GM12864 (cell line): Measurements from ENCODE around the gene SYMPK.

Source experiments
- DNase-seq: peaks from one replicate; pipeline ENCODE4 v3.0.0-alpha.2; 2011; ENCODE audit warnings: low read depth
- H3K4me3 ChIP-seq: 2 replicates; pipeline ENCODE4 v1.5.1; 2011; ENCODE audit warnings: mild to moderate bottlenecking, low read depth, low read length, control low read depth
- TF ChIP-seq, protein P1 (sequence below): IDR thresholded peaks from 2 replicates; pipeline ENCODE4 v1.5.1; 2011; ENCODE audit warnings: low read depth, mild to moderate bottlenecking, moderate library complexity, low read length, control low read depth, inconsistent platforms; ENCODE audit errors: missing control alignments

Gene SYMPK

DNA sequence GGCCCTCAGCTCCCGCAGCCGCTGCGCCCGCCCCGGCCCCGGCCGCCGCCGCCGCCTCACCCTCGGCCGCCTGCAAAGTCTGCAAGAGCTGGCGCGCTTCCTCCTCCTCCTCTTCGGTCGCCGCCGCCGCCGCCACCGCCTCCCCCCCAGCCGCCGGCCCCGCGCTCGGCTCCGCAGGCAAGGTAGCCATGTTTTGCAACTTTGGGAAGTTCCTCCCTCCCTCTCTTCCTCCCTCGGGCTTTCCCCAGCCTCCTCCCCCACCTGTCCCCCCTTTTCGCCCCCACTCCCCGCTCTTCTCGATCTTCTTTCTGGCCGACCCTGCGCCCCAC is 94.3 kb downstream of the SYMPK start:
- TF ChIP-seq, protein P1, sequence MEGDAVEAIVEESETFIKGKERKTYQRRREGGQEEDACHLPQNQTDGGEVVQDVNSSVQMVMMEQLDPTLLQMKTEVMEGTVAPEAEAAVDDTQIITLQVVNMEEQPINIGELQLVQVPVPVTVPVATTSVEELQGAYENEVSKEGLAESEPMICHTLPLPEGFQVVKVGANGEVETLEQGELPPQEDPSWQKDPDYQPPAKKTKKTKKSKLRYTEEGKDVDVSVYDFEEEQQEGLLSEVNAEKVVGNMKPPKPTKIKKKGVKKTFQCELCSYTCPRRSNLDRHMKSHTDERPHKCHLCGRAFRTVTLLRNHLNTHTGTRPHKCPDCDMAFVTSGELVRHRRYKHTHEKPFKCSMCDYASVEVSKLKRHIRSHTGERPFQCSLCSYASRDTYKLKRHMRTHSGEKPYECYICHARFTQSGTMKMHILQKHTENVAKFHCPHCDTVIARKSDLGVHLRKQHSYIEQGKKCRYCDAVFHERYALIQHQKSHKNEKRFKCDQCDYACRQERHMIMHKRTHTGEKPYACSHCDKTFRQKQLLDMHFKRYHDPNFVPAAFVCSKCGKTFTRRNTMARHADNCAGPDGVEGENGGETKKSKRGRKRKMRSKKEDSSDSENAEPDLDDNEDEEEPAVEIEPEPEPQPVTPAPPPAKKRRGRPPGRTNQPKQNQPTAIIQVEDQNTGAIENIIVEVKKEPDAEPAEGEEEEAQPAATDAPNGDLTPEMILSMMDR, result no peak
- H3K4me3 ChIP-seq, result peak overlapping the region; percentile 65
- no peak for DNase-seq

DNA sequence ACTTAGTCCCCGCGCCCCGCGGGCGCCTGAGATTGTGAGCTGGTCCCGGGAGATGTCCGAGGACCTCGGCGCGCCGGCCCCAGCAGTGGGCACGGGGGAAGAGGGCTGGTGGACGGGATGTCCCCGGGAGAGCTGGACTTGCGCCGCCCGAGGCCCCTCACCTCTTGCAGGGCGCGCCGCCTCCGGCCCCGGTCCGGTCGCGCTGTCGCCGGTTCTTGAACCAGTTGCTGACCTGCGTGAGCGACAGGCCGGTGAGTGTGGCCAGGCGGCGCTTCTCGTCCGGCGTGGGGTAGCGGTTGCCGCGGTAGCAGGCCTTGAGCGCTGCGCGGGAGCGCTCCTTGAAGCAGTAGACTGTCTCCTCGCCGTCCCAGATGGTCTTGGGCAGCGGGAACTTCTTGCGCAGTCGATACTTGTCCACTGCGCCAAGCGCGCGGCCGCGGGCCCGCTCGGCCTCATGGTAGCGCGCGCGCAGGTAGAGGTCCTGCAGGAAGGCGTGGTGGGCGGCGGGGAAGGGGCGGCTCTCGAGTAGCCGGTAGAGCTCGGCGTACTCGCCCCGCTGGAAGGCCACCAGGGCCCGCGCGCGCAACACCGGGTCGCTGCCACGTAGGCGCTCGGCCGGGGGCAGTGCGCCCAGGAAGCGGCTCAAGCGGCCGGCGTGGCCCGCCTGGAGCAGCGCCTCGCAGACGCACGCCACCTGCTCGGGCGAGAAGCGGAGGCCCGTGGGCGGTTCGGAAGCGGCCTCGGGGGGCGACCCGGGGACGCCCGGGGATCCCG is 94.9 kb downstream of the SYMPK start:
- DNase-seq, result no peak
- TF ChIP-seq, protein P1, result no peak
- peak overlapping the region; percentile 65 for H3K4me3 ChIP-seq

DNA sequence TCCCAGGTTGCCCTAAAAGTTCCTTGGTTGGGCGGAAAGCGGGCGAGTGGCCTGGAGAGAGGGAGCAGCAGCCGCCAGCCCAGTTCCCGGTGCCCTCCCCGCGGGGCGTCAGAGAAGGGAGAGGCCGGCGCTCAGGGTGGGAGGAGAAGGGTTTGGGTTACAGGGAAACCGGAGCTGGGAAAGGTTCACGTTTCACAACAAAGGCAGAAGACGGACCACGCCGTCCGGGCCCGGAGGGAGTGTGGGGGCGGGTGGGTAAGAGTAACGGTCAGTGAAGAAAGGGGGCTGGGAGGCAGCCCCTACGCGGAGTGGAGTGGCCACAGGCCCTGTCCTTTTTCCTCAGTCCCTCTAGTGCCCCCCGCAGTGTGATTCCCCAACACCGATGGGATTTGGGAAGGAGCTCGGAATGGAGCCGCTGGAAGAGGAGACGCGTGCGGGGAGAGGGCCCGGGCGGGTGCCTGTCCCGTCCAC is 95.5 kb downstream of the SYMPK start:
- peak overlapping the region; percentile 65 for H3K4me3 ChIP-seq
- TF ChIP-seq, protein P1, result no peak
- DNase-seq, result no peak

DNA sequence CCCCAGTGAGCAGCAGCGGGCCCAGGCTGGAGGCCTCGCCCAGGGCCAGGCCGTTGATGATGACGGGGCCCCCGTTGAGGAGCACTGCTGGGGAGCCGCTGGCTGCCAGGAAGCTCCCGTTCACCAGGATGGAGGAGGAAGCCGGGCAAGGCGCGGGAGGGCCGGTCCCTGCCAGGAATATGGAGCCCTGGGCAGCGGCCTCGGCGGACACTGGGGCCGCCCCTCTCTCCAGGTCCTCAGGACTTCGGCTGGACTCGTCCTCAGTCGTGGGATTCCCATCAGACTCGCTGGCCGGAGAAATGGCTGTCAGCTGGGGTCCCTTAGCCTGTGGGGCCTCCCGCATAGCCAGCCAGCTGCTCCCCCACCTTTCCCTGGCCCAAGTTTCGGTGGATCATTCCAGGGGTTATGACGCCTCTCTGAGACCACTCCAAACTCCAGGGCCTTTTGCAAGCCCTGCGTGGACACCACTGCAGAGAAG is 96.0 kb downstream of the SYMPK start:
- TF ChIP-seq, protein P1, result no peak
- no peak overlapping the region for H3K4me3 ChIP-seq
- no peak for DNase-seq

DNA sequence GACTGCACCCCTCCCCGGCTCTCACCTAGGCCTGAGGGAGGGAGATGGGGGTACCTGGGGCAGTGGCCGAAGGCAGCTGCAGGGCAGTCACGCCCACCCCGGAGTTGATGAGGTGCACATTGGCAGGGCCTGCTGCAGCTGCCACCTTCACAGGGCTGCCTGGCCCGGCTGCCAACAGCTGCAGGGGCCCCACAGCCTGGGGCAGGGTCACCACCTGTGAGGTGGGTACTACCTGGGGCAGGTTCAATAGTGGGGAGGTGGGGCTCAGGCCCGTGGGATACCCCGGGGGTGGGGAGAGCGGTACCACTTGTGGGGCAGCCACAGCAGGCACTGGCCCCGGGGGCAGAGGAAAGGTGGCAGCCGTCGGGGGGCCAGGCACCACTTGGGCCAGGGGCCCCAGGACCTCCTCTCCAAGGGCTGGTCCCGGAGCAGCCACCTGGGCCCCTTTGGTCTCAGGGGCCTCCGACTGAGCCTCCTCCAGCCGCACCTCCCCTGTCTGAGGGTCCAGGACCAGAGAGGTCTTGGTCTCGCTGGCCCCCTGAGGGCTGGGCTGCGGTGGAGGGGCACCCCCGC is 96.6 kb downstream of the SYMPK start:
- no peak for DNase-seq
- H3K4me3 ChIP-seq, result no peak overlapping the region
- TF ChIP-seq, protein P1, result no peak

DNA sequence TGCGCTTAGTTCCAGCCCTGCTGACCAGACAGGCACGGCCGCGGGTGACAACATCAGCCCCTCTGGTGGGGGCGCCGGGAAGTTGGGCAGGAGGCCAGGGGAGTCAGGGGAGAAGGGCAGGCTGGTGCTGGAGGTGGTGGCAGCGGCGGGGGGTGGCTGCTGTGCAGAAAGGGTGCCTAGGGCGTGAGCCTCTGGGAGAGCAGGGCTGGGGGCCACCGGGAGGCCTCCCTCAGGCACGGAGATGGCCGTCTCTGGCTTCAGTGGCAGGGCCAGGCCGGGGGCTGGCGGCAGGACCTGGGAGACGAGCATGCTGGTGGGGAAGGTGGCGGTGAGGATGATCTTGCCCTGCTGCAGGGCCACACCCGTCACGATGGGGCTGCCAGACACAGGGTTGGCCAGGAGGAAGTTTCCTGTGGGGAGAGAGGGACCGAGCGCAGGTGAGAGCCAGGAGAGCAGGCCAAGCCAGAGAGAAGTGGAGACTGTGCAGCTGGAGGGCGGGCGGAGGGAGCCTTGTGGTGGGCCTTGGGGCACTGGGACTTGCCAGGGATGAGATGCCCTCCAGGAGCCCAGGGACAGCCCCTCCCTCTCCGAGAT is 97.1 kb downstream of the SYMPK start:
- no peak for DNase-seq
- H3K4me3 ChIP-seq, result no peak overlapping the region

More for the DNA sequence above, 97.1 kb downstream of the SYMPK start:
- TF ChIP-seq, protein P1, result no peak
